ENCODE measurements around the gene STAT4.

DNA sequence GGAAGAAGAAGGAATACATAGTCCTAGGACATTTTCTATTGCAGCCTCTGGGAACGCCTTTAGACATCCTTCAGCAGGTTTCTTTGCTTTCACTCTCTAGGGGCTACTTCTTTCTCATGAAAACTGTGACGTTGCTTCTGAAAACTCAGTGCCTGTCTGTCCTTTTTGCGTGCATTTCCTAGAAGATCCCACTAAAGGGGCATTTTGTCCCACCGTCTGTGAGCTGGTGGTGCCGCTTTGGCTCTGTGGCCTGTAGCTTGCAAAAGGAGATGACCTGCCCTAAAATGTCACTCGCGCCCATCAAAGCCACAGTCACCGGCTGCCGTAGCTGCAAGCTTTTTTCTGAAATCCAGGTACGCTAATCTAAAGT, 579 bp downstream of the STAT4 start:
- no peak for TF ChIP-seq RAD21 (IDR thresholded peaks at IDR 0.05)
- no peak for TF ChIP-seq SP1 (IDR thresholded peaks at IDR 0.05)
- TF ChIP-seq, protein P1, sequence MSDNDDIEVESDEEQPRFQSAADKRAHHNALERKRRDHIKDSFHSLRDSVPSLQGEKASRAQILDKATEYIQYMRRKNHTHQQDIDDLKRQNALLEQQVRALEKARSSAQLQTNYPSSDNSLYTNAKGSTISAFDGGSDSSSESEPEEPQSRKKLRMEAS (IDR thresholded peaks at IDR 0.05), result no peak
- TF ChIP-seq YY1 (IDR thresholded peaks at IDR 0.05), result no peak
- TF ChIP-seq, protein P2, sequence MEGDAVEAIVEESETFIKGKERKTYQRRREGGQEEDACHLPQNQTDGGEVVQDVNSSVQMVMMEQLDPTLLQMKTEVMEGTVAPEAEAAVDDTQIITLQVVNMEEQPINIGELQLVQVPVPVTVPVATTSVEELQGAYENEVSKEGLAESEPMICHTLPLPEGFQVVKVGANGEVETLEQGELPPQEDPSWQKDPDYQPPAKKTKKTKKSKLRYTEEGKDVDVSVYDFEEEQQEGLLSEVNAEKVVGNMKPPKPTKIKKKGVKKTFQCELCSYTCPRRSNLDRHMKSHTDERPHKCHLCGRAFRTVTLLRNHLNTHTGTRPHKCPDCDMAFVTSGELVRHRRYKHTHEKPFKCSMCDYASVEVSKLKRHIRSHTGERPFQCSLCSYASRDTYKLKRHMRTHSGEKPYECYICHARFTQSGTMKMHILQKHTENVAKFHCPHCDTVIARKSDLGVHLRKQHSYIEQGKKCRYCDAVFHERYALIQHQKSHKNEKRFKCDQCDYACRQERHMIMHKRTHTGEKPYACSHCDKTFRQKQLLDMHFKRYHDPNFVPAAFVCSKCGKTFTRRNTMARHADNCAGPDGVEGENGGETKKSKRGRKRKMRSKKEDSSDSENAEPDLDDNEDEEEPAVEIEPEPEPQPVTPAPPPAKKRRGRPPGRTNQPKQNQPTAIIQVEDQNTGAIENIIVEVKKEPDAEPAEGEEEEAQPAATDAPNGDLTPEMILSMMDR (IDR thresholded peaks at IDR 0.05; ENCODE audit: low read depth, low read length, missing input control), result no peak
- TF ChIP-seq TAF1 (conservative IDR thresholded peaks at IDR 0.05), result no peak
- TF ChIP-seq, protein P3, sequence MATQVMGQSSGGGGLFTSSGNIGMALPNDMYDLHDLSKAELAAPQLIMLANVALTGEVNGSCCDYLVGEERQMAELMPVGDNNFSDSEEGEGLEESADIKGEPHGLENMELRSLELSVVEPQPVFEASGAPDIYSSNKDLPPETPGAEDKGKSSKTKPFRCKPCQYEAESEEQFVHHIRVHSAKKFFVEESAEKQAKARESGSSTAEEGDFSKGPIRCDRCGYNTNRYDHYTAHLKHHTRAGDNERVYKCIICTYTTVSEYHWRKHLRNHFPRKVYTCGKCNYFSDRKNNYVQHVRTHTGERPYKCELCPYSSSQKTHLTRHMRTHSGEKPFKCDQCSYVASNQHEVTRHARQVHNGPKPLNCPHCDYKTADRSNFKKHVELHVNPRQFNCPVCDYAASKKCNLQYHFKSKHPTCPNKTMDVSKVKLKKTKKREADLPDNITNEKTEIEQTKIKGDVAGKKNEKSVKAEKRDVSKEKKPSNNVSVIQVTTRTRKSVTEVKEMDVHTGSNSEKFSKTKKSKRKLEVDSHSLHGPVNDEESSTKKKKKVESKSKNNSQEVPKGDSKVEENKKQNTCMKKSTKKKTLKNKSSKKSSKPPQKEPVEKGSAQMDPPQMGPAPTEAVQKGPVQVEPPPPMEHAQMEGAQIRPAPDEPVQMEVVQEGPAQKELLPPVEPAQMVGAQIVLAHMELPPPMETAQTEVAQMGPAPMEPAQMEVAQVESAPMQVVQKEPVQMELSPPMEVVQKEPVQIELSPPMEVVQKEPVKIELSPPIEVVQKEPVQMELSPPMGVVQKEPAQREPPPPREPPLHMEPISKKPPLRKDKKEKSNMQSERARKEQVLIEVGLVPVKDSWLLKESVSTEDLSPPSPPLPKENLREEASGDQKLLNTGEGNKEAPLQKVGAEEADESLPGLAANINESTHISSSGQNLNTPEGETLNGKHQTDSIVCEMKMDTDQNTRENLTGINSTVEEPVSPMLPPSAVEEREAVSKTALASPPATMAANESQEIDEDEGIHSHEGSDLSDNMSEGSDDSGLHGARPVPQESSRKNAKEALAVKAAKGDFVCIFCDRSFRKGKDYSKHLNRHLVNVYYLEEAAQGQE (IDR thresholded peaks at IDR 0.05), result no peak
- TF ChIP-seq EGR1 (IDR thresholded peaks at IDR 0.05; ENCODE audit: low read depth in 2 of 2), result no peak
- TF ChIP-seq GABPA (IDR thresholded peaks at IDR 0.05 in 1 of 2, conservative IDR thresholded peaks at IDR 0.05 in 1 of 2), result no peak
- TF ChIP-seq RXRA (IDR thresholded peaks at IDR 0.05), result no peak
- TF ChIP-seq, protein P4, sequence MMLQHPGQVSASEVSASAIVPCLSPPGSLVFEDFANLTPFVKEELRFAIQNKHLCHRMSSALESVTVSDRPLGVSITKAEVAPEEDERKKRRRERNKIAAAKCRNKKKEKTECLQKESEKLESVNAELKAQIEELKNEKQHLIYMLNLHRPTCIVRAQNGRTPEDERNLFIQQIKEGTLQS (IDR thresholded peaks at IDR 0.05), result no peak
- TF ChIP-seq FOXA1 (IDR thresholded peaks at IDR 0.05), result no peak
- TF ChIP-seq NR2F2 (IDR thresholded peaks at IDR 0.05), result no peak

All from liver (tissue), 3 donors.